Thoracic aorta (tissue), 2 donors: ENCODE results near the gene CYP4F2. TPM values are rescaled to one million over a fixed set of nuclear protein-coding genes. Genes with fewer than 3 reads are reported as not detected.
"Not testable (repeated sequence)": the region's sequence is repeated elsewhere in the genome, so short reads cannot be mapped to it uniquely, and the experiment has no call there.

Source experiments
- ATAC-seq: fragments of 150-250 bp; one replicate; pipeline ENCODE4 v1.8.0; 2017; ENCODE audit warnings: low read depth; ENCODE audit not compliant: insufficient number of reproducible peaks, low FRiP score
- DNase-seq: peaks from one replicate; pipeline ENCODE4 v3.0.0-alpha.2; 2020; ENCODE audit warnings: low spot score
- H3K27ac ChIP-seq, 2 donors: fragments of 200-600 bp; sonication (generic); 1 replicate in 1 of 2; 2 replicates in 1 of 2; pipeline ENCODE4 v1.5.1; 2016; ENCODE audit warnings: mild to moderate bottlenecking in 2 of 2, moderate library complexity in 2 of 2
- H3K27me3 ChIP-seq: fragments of 200-600 bp; sonication (generic); replicated peaks from 2 replicates; pipeline ENCODE4 v1.6.0; 2016; ENCODE audit warnings: mild to moderate bottlenecking; ENCODE audit not compliant: insufficient read depth
- H3K36me3 ChIP-seq: fragments of 200-600 bp; sonication (generic); one replicate; pipeline ENCODE4 v1.5.1; 2016
- H3K4me1 ChIP-seq, 2 donors: fragments of 200-600 bp; sonication (generic); 1 replicate in 1 of 2; 2 replicates in 1 of 2; pipeline versions ENCODE4 v1.5.1 to v1.6.0; 2016; ENCODE audit warnings: low read depth in 2 of 2, mild to moderate bottlenecking in 1 of 2; ENCODE audit not compliant: control insufficient read depth in 1 of 2
- H3K4me3 ChIP-seq: fragments of 200-600 bp; sonication (generic); 2 replicates; pipeline ENCODE4 v1.5.1; 2016; ENCODE audit warnings: mild to moderate bottlenecking
- H3K9me3 ChIP-seq: fragments of 200-600 bp; sonication (generic); 2 replicates; pipeline ENCODE4 v1.5.1; 2016
- total RNA-seq, 2 donors: library from RNA; depleted of rRNA; stranded (reverse); fragments of >200 nt; gene quantifications; one replicate each; pipeline versions ENCODE4 v1.1.0 to v1.2.3, GENCODE V29; 2016
- TF ChIP-seq, protein P1 (sequence below): fragments of 200-600 bp; sonication (generic); IDR thresholded peaks from one replicate; pipeline ENCODE4 v1.5.1; 2019; ENCODE audit warnings: antibody characterized with exemption

CYP4F2 gene
- total RNA-seq, 2 donors from 2014 or later: not detected

DNA sequence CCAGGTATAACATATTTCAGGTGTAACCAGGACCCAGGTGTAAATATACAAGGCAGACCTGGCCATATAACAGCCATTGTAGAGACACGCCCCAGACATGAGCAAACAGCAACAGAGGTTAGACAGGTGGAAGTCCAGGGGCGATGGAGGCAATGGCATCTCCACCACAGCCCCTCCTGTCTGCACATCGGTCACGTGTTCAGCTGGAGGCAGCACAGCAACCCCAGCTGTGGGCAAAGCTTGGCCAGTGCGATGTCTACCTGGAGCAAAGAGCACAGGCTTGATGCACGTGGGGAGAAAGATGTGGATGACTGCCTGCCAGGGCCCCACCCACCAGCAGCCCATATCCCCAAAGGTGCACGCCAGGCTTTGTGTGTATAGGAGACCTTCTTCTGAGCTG, 4.4 kb downstream of the CYP4F2 start:
- DNase-seq (no peak), ATAC-seq (no peak)
- TF ChIP-seq, protein P1, sequence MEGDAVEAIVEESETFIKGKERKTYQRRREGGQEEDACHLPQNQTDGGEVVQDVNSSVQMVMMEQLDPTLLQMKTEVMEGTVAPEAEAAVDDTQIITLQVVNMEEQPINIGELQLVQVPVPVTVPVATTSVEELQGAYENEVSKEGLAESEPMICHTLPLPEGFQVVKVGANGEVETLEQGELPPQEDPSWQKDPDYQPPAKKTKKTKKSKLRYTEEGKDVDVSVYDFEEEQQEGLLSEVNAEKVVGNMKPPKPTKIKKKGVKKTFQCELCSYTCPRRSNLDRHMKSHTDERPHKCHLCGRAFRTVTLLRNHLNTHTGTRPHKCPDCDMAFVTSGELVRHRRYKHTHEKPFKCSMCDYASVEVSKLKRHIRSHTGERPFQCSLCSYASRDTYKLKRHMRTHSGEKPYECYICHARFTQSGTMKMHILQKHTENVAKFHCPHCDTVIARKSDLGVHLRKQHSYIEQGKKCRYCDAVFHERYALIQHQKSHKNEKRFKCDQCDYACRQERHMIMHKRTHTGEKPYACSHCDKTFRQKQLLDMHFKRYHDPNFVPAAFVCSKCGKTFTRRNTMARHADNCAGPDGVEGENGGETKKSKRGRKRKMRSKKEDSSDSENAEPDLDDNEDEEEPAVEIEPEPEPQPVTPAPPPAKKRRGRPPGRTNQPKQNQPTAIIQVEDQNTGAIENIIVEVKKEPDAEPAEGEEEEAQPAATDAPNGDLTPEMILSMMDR: no peak
- H3K36me3 ChIP-seq: no peaks in the 10 kb centered on the region
- no peaks in the 10 kb centered on the region for H3K27me3 ChIP-seq
- no peak overlapping the region for H3K27ac ChIP-seq
- no peak overlapping the region for H3K4me3 ChIP-seq
- no peaks in the 10 kb centered on the region for H3K9me3 ChIP-seq
- no peaks in the 10 kb centered on the region for H3K4me1 ChIP-seq

DNA sequence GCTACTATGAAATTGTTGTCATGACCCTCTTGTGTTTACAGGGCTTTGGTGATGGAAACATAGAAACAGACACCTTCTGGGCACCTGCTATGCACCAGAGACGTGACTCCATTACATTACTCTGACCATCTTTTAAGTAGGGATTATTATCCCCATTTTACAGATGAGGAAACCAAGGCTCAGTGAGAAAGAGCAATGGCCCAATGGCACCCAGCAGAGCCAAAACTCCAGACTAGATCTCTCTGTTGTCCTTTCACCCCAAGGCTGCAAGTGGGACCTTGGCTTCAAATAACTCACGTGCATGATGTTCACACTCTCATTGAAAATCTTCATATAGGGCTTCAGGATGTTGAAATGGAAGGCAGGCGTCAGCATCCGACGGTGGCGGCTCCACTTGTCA, 5.9 kb downstream of the CYP4F2 start:
- ATAC-seq (no peak), DNase-seq (no peak)
- H3K9me3 ChIP-seq: no peaks in the 10 kb centered on the region
- H3K36me3 ChIP-seq: no peaks in the 10 kb centered on the region
- no peaks in the 10 kb centered on the region for H3K27me3 ChIP-seq
- H3K4me3 ChIP-seq: no peak overlapping the region
- H3K4me1 ChIP-seq: no peaks in the 10 kb centered on the region
- TF ChIP-seq, protein P1: no peak
- H3K27ac ChIP-seq: no peak overlapping the region

DNA sequence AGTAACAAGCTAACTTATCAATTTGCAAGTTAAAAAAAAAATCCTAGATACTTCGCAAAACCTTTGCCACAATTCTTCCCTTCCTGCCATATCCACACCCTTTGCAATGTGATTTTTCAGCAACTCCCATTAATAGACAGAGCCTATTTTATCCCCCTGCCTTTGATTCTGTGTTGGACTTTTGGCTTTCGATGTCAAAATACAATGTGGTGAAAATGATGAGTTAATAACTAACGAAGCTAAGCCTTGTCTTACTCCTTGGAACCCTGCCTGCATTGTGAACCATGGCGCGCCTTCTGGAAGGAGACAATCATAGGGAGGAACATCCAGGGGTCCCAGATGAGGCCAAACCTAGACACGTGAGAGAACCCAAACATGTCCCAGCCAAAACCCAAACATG, 6.4 kb downstream of the CYP4F2 start:
- Histone ChIP-seq H3K27ac (no peak overlapping the region), H3K36me3 (no peaks in the 10 kb centered on the region), H3K27me3 (no peaks in the 10 kb centered on the region), H3K9me3 (no peaks in the 10 kb centered on the region), H3K4me1 (no peaks in the 10 kb centered on the region), H3K4me3 (no peak overlapping the region)
- ATAC-seq (no peak), DNase-seq (no peak)
- TF ChIP-seq, protein P1: no peak

DNA sequence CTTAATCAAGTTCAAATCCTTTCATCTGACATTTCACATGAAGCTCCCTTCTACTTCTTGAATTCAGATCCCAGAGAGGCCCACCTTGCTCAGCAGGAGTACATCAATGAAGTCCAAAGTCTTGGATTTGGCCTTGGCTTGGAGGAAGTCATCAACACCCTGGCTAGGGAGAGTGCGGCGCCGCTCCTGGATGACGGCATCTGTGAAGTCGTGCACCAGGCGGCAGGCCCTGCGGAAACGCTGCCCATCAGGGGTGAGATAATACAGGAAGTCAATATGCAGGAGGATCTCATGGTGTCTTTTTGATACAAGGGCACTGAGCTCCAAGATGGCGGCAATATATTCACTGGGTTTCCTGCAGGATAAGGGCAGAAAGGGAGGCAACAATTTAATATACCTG, 8.5 kb downstream of the CYP4F2 start:
- not testable (repeated sequence) for H3K4me3 ChIP-seq, ATAC-seq, H3K4me1 ChIP-seq, H3K27me3 ChIP-seq, H3K36me3 ChIP-seq, H3K9me3 ChIP-seq, H3K27ac ChIP-seq, DNase-seq

DNA sequence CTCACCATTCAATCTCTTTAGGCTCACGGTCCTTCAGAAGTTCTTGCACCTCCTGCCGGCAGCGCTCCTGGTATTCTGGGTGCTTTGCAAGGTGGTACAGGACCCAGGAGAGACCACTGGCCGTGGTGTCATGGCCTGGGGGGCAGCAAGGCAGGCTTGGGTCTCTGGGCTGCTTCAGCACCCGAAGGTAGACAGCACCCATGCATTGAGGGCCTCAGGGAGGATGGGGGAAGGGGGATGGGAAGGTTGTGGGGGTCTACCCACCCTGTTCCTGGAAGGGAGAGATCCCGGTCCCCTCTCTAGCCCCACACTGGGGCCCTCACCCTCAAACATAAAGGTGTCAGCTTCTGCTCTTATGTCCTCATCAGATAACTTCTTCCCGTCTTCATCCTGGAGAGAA, 12.0 kb downstream of the CYP4F2 start:
- Histone ChIP-seq H3K4me3 (no peak overlapping the region), H3K27me3 (no peaks in the 10 kb centered on the region), H3K9me3 (no peaks in the 10 kb centered on the region), H3K4me1 (no peaks in the 10 kb centered on the region), H3K27ac (no peak overlapping the region), H3K36me3 (no peaks in the 10 kb centered on the region)
- ATAC-seq (no peak), DNase-seq (no peak)
- TF ChIP-seq, protein P1: no peak

DNA sequence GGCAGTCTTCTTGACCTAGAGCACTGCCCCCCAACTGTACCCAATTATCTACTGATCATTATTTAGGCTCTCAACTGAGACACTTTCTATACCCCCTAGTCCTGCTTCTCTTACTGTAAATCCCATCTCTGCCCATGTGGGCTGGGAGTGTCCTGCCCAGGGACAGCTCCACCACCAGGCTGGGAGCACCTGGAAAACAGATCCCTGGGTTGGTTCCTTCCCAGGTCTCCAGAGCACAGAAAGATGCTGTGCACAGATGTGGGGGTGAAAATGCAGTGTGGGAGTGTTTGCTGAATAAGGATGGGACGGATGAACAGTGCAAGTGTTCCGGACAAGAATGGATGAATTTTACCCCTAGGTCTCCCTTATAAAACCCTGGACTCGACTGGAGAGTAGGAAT, 12.7 kb downstream of the CYP4F2 start:
- ATAC-seq (no peak), DNase-seq (no peak)
- H3K4me1 ChIP-seq: no peaks in the 10 kb centered on the region

DNA sequence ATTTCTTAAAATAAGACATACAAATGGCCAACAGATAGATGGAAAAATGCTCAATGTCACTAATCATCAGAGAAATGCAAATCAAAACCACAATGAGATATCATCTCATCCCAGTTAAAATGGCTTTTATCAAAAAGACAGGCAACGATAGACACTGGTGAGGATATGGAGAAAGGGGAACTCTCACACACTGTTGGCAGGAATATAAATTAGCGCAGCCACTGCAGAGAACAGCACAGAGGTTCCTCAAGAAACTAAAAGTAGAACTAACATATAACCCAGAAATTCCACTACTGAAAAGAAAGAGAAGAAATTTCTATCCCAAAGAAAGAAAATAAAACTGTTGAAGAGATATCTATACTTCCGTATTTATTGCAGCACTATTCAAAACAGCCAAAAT, 14.5 kb downstream of the CYP4F2 start:
- H3K27me3 ChIP-seq, ATAC-seq, H3K4me3 ChIP-seq, DNase-seq, H3K27ac ChIP-seq, H3K9me3 ChIP-seq, H3K4me1 ChIP-seq, H3K36me3 ChIP-seq: not testable (repeated sequence)

More for the DNA sequence above, 12.7 kb downstream of the CYP4F2 start:
- TF ChIP-seq, protein P1: no peak
- H3K9me3 ChIP-seq: no peaks in the 10 kb centered on the region
- H3K4me3 ChIP-seq: no peak overlapping the region
- H3K36me3 ChIP-seq: no peaks in the 10 kb centered on the region
- no peaks in the 10 kb centered on the region for H3K27me3 ChIP-seq
- no peak overlapping the region for H3K27ac ChIP-seq
